HG02642 (cell line): ENCODE results near the gene GFOD1.
A peak's percentile ranks its signal among the peaks of the same experiment; 100 is the strongest.

Source experiments
- ATAC-seq: cut with Tn5 transposase; IDR thresholded peaks from one replicate; pipeline ENCODE4 v1.9.1; 2021; ENCODE audit warnings: mild to moderate bottlenecking; ENCODE audit not compliant: unreplicated experiment, poor library complexity

GFOD1 gene

GRCh38 chr6:13412639-13413465 lies 74.5 kb downstream of the GFOD1 start:
- ATAC-seq = no peak

DNA sequence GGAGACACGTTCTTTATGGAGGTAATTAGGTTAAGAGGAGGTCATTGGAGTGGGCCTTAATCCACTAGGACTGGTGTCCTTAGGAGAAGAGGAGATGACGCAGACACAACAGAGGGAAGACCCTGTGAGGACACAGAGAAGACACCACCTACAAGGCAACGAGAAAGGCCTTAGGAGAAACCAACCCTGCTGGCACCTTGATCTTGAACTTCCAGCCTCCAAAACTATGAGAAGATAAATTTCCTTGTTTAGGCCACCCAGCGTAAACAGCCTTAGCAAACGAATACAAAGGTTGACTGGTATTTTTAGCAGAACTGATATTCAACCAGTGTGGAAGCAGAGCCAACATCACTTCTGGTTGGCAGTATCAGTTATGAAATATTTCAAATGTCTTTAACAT lies 75.2 kb downstream of the GFOD1 start:
- no peak for ATAC-seq

DNA sequence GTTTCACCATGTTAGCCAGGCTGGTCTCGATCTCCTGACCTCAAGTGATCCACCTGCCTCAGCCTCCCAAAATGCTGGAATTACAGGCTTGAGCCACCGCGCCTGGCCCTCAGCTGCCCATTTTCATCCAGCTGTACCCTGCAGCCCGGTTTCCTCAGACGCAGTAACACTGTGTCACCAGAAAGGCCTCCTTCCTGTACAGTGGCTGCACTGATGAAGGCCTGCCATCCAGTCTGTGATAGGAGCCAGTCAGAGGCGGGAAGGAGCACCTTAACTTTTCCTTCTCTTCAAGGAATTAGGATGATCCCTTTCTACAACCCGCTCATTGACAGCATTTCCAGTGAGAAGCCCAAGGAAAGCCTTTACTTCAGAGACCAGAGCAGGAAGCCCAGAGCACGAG lies 75.9 kb downstream of the GFOD1 start:
- ATAC-seq = no peak

- no peak for ATAC-seq
Observed at GRCh38 chr6:13409991-13410390, 77.4 kb downstream of the GFOD1 start.

GRCh38 chr6:13407709-13408695 lies 79.4 kb downstream of the GFOD1 start:
- no peak for ATAC-seq

GRCh38 chr6:13407368-13407708 lies 80.1 kb downstream of the GFOD1 start:
- no peak for ATAC-seq

DNA sequence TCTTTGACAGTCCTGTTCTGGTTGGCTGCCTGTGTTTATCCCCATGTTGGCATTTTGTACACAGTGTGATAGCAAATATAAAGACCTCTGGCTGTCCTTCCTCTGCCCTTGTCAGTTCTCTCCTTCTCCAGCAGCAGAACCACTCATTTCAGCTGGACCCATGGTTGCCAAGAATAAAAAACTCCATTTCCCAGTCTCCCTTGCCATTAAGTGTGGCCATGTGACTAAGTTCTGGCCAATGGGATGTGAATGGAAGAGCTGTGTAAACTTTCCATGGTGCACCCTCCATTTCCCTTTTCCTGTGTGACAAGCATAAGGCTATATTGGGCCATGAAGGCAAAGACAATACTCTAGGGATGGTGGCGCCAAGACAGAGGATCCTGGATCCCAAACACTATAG lies 80.6 kb downstream of the GFOD1 start:
- ATAC-seq = no peak

DNA sequence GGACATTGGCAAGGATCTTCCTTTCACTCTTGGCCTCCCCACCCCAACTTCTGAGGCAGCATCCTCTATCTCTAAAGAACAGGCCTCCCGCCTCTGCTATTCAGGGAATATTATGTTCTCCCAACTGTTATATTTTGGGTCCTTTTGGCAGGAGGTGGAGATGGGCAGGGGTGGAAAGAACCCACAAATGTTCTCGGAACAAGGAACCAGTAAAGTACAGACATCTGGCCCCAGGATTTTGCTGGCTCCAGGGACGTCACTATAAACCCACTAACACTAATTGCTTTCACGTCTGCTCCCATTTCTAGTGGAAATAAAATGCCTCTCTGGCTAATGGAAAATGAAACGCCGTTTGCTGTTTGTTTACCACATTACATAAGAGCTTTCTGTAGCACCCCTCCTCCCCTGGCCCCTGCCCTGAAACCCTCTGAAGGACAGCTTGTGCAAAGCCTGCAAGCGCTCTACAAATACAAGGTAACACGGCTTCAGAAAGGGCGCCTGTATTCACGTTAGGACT lies 81.4 kb downstream of the GFOD1 start:
- no peak for ATAC-seq

DNA sequence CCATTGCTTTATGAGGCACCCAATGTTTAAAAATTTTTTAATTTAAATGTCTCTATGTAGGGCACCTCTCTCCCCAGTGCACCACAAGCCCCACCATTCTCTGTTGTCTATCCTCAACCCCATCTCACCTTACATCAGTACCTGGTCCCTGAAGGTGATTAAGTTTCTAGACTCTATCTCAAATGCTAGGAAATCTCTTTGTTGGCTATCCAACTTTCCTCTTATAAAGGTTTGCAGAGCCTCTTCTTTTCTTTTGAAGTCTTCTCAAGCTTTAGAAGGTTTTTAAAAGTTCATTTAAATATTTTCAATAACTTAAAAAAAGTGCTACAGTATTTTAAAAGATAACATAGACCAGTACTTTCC lies 82.5 kb downstream of the GFOD1 start:
- ATAC-seq = no peak

DNA sequence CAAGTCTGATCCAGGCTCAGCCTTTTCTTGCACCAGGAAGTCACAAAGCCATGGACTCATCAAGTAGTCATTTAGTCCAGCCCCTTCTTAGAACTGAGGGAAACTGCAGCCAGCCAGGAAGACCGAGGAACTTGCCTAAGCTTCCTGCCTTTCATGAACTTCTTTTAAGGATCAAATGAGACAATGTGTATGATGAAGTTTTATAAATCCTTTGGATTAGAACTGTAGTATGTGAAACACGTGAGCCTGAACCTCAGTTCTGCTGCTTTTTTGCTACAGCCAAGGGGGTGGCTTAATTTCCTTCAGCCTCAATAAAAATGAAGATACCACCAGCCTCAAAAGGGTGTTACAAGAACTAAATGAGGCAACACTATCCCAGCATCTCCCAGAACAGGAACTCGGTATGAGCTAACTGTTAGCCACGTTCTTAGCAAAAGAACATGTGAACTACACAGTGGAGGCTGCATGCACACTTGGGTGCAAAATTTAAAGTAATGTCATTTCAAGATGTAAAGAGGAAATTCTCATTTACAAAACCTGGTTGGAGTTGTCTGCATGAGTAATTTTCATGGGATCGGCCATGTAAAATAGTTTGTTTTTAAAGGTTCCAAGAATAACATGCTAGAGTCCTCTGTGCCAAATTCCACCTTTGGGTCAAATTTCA lies 83.0 kb downstream of the GFOD1 start:
- ATAC-seq = no peak

- no peak for ATAC-seq
Observed at GRCh38 chr6:13402711-13403110, 84.7 kb downstream of the GFOD1 start.

GRCh38 chr6:13400772-13401171 lies 86.6 kb downstream of the GFOD1 start:
- ATAC-seq = no peak

- no peak for ATAC-seq
Observed at GRCh38 chr6:13398421-13398994, 88.9 kb downstream of the GFOD1 start.

GRCh38 chr6:13398069-13398381 lies 89.4 kb downstream of the GFOD1 start:
- ATAC-seq = no peak

DNA sequence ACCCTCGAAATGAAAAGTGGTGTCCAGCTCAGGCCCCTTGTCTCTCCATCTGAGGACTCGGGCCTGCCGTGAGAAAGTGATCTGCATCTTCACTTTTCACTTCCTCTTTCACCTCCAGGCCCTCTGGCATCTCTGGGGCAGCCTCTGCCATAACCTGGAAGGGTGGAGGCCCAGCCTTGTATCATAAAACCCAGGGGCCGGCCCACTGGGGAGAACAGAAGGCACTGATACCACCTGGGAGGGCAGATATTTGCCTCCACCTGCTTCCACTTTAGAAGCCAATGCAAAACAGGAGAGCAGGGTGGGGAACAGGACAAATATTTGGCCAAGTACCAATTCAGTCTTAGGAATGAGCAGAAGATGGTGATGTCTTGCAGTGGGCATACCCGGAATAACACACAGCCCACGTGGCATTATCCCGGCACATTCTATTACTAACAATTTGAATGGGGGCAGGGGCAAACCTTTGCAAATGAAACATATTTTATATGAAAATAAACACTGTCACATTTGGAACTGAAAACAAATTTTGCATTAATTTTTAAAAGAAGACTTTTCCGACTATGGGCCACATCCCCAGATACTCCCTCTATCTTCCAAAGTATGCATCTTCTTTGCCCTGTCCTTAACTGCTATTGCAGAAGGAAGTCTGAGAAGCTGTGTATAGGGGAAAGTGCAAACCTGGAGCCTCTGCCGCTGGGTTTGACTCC lies 89.9 kb downstream of the GFOD1 start:
- ATAC-seq = peak; percentile 67

DNA sequence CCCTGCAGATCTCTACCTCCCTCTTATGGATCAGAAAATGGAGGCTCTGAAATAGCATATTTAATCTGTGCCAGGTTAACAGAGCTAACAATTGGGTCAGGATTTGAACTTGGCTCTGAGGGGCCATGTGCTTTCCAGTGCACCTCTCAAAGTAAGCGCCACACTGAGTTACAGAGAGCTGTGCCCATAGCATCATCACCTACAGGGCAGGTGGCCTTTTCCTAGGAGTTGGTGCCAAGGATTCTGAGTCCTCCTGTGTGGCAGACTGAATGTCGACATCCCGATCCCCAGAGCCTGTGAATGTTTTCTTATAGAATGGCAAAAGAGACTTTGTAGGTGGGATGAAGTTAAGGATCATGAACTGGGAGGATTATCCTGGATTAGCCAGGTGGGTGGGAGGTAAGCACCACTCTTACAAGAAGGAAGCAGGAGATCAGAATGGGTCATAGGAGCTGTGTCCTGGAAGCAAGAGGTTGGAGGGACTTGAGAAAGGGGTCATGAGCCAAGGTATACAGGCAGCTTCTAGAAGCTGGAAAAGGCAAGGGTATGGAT lies 91.1 kb downstream of the GFOD1 start:
- no peak for ATAC-seq

DNA sequence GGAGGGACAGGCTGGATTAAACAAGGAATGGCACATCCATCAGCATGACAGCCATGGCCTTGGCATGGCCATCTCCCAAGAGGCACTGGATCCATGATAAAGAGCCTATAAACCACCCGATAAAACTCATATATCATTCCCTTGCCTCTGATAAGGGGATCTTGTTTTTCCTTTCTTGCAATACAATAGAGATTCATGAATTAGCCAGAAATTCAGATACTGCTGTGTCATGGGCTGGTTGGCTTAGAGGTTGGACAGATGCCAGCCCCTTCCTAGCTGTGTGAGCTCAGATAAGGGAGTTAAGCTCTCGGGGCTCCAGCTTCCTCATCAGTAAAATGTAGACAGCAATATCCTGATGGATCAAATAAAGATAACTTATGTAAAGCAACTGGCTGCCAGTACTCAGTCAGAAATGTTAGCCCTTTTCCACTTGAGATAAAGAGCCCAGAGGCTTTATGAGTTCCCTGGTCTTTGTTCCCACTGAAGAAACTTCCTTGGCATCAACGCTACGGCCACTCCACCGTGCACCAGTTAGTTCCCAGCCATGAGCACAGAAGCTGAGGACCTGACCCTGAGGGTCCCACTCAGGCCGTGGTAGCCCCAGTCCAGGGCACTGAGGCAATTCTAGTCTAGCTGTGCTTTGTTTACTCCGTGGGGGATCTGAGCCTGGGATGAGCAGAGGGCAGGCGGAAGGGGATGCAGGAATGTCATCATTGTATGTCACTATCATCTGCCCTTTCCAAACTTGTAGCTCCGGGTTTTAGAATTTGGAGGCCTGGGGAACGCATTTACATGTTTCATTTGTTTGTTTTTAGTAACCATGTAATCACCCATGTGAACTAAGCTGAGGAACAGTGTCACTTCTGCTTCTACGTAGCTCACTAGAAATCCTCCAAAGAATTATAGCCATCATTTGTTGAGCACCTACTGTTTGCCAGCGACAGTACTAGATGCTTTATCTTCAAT lies 91.8 kb downstream of the GFOD1 start:
- ATAC-seq = no peak

GRCh38 chr6:13392462-13392861 lies 94.9 kb downstream of the GFOD1 start:
- ATAC-seq = no peak

GRCh38 chr6:13391537-13391936 lies 95.9 kb downstream of the GFOD1 start:
- no peak for ATAC-seq
